Endodermal cell (in vitro differentiated cells): Measurements from ENCODE around the gene RASA2. TPM values are rescaled to one million over a fixed set of nuclear protein-coding genes. Genes with fewer than 3 reads are reported as not detected.
"Not testable (repeated sequence)": the region's sequence is repeated elsewhere in the genome, so short reads cannot be mapped to it uniquely, and the experiment has no call there.

Source experiments
- DNase-seq: peaks from one replicate; pipeline ENCODE4 v3.0.0-alpha.2; 2017
- H3K27ac ChIP-seq: 2 replicates; pipeline ENCODE4 v1.5.1; 2013; ENCODE audit warnings: mild to moderate bottlenecking, low read depth, low read length, moderate library complexity
- H3K27me3 ChIP-seq: 2 replicates; pipeline ENCODE4 v1.6.1; 2013; ENCODE audit warnings: mild to moderate bottlenecking, low read length, moderate library complexity; ENCODE audit not compliant: insufficient read depth, control insufficient read depth, poor library complexity, severe bottlenecking
- H3K36me3 ChIP-seq: 2 replicates; pipeline ENCODE4 v1.7.0; 2013; ENCODE audit warnings: mild to moderate bottlenecking, low read length, moderate library complexity; ENCODE audit not compliant: control insufficient read depth, insufficient read depth
- H3K4me1 ChIP-seq: one replicate; pipeline ENCODE4 v1.7.0; 2013; ENCODE audit warnings: low read length; ENCODE audit not compliant: control insufficient read depth, insufficient read depth
- H3K4me3 ChIP-seq: 2 replicates; pipeline ENCODE4 v1.5.1; 2013; ENCODE audit warnings: mild to moderate bottlenecking, low read length, moderate library complexity
- H3K9ac ChIP-seq: 2 replicates; pipeline ENCODE4 v1.6.1; 2013; ENCODE audit warnings: mild to moderate bottlenecking, low read length, moderate library complexity; ENCODE audit not compliant: poor library complexity, severe bottlenecking; ENCODE audit errors: extremely low read depth
- H3K9me3 ChIP-seq: 2 replicates; pipeline ENCODE4 v1.6.1; 2013; ENCODE audit warnings: mild to moderate bottlenecking, low read length, moderate library complexity; ENCODE audit not compliant: control insufficient read depth
- H3K27ac Mint-ChIP-seq: 2 replicates; pipeline ENCODE4 v1.8.0; 2020; ENCODE audit warnings: mixed read lengths
- H3K27me3 Mint-ChIP-seq: 2 replicates; pipeline ENCODE4 v1.8.0; 2021; ENCODE audit warnings: mild to moderate bottlenecking, mixed read lengths; ENCODE audit not compliant: insufficient read depth
- H3K36me3 Mint-ChIP-seq: 2 replicates; pipeline ENCODE4 v1.8.0; 2020; ENCODE audit warnings: low read depth, mixed read lengths
- H3K4me1 Mint-ChIP-seq: 2 replicates; pipeline ENCODE4 v1.8.0; 2020; ENCODE audit warnings: mixed read lengths
- H3K4me3 Mint-ChIP-seq: 2 replicates; pipeline ENCODE4 v1.8.0; 2020; ENCODE audit warnings: mild to moderate bottlenecking, moderate library complexity, mixed read lengths
- H3K9me3 Mint-ChIP-seq: 2 replicates; pipeline ENCODE4 v1.8.0; 2020; ENCODE audit warnings: mild to moderate bottlenecking, mixed read lengths
- CTCF ChIP-seq: fragments of 200-600 bp; sonication (generic); conservative IDR thresholded peaks from 2 replicates; pipeline ENCODE4 v1.5.0; 2021; ENCODE audit warnings: antibody characterized with exemption, mild to moderate bottlenecking
- WGBS, 2 experiments: methylation state at CpG; one replicate each; pipeline versions ENCODE4 v1.1.5 to v1.1.7; 2013; ENCODE audit warnings: missing lambda C conversion rate in 2 of 2, mixed read lengths in 1 of 2; ENCODE audit not compliant: insufficient coverage in 1 of 2, insufficient read length in 1 of 2; 5-methylcytosine and 5-hydroxymethylcytosine counted together
- total RNA-seq, 2 donors: library from RNA; stranded (reverse); fragmentation: NEBNext Ultra II Directional in 1 of 2; extraction: Animal tissue kit (Norgen Biotek cat#: 25700) in 1 of 2; gene quantifications; 2 replicates in 1 of 2; 3 replicates in 1 of 2; pipeline ENCODE4 v1.2.1, GENCODE V29; 2021

Gene RASA2
- total RNA-seq, 2 donors from 2014 or later, result 20.5 to 25.0 TPM

GRCh38 chr3:141491929-141492328 lies 5.1 kb downstream of the RASA2 start:
- no peak overlapping the region for H3K9ac ChIP-seq
- H3K4me1 Mint-ChIP-seq, result peaks cover 26% of the 10 kb centered on the region
- no peaks in the 10 kb centered on the region for H3K9me3 Mint-ChIP-seq
- H3K9me3 ChIP-seq, result no peaks in the 10 kb centered on the region
- peaks cover 15% of the 10 kb centered on the region for H3K4me1 ChIP-seq
- no peaks in the 10 kb centered on the region for H3K27me3 Mint-ChIP-seq
- no peak overlapping the region for H3K4me3 ChIP-seq
- DNase-seq, result no peak
- H3K4me3 Mint-ChIP-seq, result no peak overlapping the region
- H3K36me3 ChIP-seq, result no peaks in the 10 kb centered on the region
- H3K27ac ChIP-seq, result no peak overlapping the region
- H3K27me3 ChIP-seq, result no peaks in the 10 kb centered on the region
- no peak for TF ChIP-seq CTCF
- 92 to 100% methylated on average over 1 of the region's 1 CpG for WGBS, 2 experiments
- no peak overlapping the region for H3K27ac Mint-ChIP-seq
- peaks cover 2% of the 10 kb centered on the region for H3K36me3 Mint-ChIP-seq

- no peak overlapping the region for H3K27ac ChIP-seq
- no peak overlapping the region for H3K4me3 ChIP-seq
- no peaks in the 10 kb centered on the region for H3K27me3 Mint-ChIP-seq
- DNase-seq, result no peak
- WGBS, 2 experiments, result 100% methylated on average over 1 of the region's 1 CpG; no CpG with 5 or more reads in 1 of the 2 experiments
- no peaks in the 10 kb centered on the region for H3K9me3 ChIP-seq
- peaks cover 22% of the 10 kb centered on the region for H3K4me1 Mint-ChIP-seq
- no peak overlapping the region for H3K9ac ChIP-seq
- peaks cover 2% of the 10 kb centered on the region for H3K36me3 Mint-ChIP-seq
- no peaks in the 10 kb centered on the region for H3K9me3 Mint-ChIP-seq
- no peak overlapping the region for H3K27ac Mint-ChIP-seq
- no peak overlapping the region for H3K4me3 Mint-ChIP-seq
- peaks cover 15% of the 10 kb centered on the region for H3K4me1 ChIP-seq
- no peaks in the 10 kb centered on the region for H3K27me3 ChIP-seq
- H3K36me3 ChIP-seq, result no peaks in the 10 kb centered on the region
- no peak for TF ChIP-seq CTCF
Observed at GRCh38 chr3:141493184-141493583, 6.4 kb downstream of the RASA2 start.

- not testable (repeated sequence) for H3K9me3 Mint-ChIP-seq, H3K27me3 Mint-ChIP-seq, H3K36me3 ChIP-seq, H3K9ac ChIP-seq, H3K27ac Mint-ChIP-seq, H3K36me3 Mint-ChIP-seq, H3K4me1 Mint-ChIP-seq, H3K4me3 Mint-ChIP-seq, H3K4me1 ChIP-seq, H3K9me3 ChIP-seq, DNase-seq, H3K4me3 ChIP-seq, H3K27me3 ChIP-seq, H3K27ac ChIP-seq
- 86 to 96% methylated on average over 2 to 3 of the region's 4 CpGs for WGBS, 2 experiments
Observed at GRCh38 chr3:141497589-141497988, 10.8 kb downstream of the RASA2 start.

- peaks cover 2% of the 10 kb centered on the region for H3K36me3 Mint-ChIP-seq
- no peaks in the 10 kb centered on the region for H3K27me3 Mint-ChIP-seq
- H3K4me3 Mint-ChIP-seq, result no peak overlapping the region
- Histone ChIP-seq H3K27me3 (no peaks in the 10 kb centered on the region), H3K4me3 (no peak overlapping the region), H3K9me3 (no peaks in the 10 kb centered on the region), H3K36me3 (peaks cover 11% of the 10 kb centered on the region), H3K27ac (no peak overlapping the region), H3K4me1 (no peaks in the 10 kb centered on the region), H3K9ac (no peak overlapping the region)
- no peaks in the 10 kb centered on the region for H3K9me3 Mint-ChIP-seq
- peaks cover 5% of the 10 kb centered on the region for H3K4me1 Mint-ChIP-seq
- H3K27ac Mint-ChIP-seq, result no peak overlapping the region
- DNase-seq, result no peak
- 90 to 100% methylated on average over 1 to 6 of the region's 6 CpGs for WGBS, 2 experiments
- no peak for TF ChIP-seq CTCF
Observed at GRCh38 chr3:141498598-141499223, 11.9 kb downstream of the RASA2 start.
